Endometrial microvascular endothelial cells (primary cell): Measurements from ENCODE around the gene TSPAN15. TPM values are rescaled to one million over a fixed set of nuclear protein-coding genes. Genes with fewer than 3 reads are reported as not detected.

Experiments used
- in situ Hi-C: cut with HindIII; loops from 2 replicates; pipeline ENCODE4 v1.10.0; 2017; ENCODE audit warnings: low sequenced_read_pairs, low pct_unique_long_range_greater_than_20kb; ENCODE audit errors: inconsistent ontology term
- total RNA-seq: library from RNA; depleted of rRNA; stranded (reverse); fragments of >200 nt; gene quantifications from one replicate; pipeline ENCODE4 v1.2.3, GENCODE V29; 2015; ENCODE audit errors: inconsistent ontology term

Gene TSPAN15
- total RNA-seq, 1 donor from 2014 or later: 52.4 TPM

- in situ Hi-C loops: no loop called here
Observed at GRCh38 chr10:69504576-69505250, 53.4 kb downstream of the TSPAN15 start.

- in situ Hi-C loops: no loop called here
Observed at GRCh38 chr10:69505636-69506318, 54.5 kb downstream of the TSPAN15 start.

GRCh38 chr10:69506487-69506833 lies 55.2 kb downstream of the TSPAN15 start:
- in situ Hi-C loops: no loop called here

DNA sequence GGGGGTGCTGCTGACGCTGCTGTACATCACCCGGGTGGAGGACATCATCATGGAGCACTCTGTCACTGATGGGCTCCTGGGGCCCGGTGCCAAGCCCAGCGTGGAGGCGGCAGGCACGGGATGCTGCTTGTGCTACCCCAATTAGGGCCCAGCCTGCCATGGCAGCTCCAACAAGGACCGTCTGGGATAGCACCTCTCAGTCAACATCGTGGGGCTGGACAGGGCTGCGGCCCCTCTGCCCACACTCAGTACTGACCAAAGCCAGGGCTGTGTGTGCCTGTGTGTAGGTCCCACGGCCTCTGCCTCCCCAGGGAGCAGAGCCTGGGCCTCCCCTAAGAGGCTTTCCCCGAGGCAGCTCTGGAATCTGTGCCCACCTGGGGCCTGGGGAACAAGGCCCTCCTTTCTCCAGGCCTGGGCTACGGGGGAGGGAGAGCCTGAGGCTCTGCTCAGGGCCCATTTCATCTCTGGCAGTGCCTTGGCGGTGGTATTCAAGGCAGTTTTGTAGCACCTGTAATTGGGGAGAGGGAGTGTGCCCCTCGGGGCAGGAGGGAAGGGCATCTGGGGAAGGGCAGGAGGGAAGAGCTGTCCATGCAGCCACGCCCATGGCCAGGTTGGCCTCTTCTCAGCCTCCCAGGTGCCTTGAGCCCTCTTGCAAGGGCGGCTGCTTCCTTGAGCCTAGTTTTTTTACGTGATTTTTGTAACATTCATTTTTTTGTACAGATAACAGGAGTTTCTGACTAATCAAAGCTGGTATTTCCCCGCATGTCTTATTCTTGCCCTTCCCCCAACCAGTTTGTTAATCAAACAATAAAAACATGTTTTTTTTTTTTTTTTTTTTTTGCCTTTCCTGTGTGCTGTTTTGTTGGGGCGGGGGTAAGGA lies 55.8 kb downstream of the TSPAN15 start:
- in situ Hi-C loops: no loop called here

DNA sequence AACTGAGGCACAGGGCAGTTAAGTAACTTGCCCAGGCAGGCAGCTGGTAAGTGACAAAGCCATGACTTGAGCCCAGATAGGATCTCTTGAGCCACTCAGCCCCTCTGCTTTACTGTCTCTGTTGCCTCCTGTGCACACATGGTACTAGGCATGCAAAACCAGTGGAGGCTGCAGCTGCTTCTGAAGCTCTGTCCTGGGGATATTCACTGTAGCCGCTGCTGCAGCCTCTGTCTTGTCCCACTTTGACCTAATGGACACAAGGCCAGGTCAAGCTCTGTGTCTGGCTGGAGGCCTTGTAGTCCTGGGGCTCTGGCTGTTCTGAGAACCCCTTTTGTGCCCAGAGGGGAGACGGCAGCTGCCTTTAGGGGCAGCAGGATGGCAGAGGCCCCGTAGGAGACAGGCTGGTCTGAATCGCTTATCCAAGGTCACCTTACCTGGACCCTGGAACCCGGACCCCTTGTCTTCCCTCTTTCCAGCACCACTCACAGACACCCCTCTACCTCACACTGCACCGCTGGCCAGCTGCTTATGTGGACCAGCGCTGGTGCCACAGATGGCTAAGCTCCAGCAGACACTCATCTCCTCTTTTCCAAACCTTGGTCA lies 57.6 kb downstream of the TSPAN15 start:
- in situ Hi-C loops: no loop called here

- in situ Hi-C loops: no loop called here
Observed at GRCh38 chr10:69512901-69513300, 61.6 kb downstream of the TSPAN15 start.

DNA sequence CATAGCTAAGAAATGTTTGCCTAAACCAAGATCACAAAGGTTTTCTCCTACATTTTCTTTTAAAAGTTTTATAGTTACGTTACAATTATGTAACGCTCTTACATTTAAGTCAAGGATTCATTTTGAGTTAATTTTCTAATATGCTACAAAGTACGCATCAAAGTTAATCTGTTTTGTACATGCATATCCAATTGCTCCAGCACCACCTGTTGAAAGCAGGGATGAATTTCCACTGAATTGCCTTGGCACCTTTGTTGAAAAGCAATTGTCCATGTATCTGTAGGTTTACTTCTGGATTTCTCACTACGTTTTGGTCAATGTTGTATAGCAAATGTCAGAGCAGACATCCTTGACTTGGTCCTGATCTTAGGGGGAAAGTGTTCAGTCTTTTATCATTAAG lies 62.4 kb downstream of the TSPAN15 start:
- in situ Hi-C loops: no loop called here

DNA sequence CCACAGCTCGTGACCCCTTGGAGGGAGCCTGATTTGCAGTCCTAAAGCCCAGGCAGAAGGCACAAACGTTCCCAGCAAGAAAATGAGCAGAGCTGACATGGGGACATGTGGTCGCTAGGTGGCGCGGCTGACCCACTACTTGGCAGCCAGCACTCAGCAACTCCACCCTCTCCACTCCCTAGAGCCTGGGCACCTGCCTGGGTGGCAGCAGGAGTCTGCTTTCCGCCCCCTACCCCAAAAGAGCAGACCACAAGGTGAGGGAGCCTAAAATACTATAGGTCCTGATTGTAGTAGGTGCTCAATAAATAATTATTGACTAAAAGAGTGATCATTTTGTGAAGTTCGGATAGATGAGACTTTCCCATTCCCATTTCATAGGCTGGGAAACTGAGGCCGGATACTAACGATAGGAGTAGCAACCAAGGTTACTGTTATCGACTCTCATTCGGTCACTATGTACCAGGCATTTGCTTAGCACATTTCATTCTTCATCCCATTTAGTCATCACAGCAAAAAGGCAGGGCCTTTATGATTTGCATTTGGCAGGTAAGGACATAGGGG lies 64.5 kb downstream of the TSPAN15 start:
- in situ Hi-C loops: no loop called here

DNA sequence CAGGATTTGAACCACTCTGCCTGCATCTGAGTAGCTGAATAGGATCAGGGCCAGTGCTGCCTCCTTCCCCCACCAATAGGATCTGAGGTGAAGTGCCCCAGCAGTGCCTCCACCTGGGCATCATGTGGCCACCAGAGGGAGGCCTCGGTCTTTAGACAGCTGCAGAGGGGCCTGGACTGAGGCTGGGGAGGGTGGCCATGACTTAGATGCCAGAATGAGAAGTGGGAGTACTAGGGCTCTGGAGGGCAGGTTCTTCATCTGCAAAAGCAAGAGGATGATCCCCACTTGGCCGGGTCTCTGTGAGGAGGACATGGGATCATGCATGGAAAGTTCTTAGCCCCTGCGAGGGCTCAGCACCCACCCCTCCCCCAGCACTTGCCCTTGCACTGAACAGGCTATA lies 65.1 kb downstream of the TSPAN15 start:
- in situ Hi-C loops: no loop called here

DNA sequence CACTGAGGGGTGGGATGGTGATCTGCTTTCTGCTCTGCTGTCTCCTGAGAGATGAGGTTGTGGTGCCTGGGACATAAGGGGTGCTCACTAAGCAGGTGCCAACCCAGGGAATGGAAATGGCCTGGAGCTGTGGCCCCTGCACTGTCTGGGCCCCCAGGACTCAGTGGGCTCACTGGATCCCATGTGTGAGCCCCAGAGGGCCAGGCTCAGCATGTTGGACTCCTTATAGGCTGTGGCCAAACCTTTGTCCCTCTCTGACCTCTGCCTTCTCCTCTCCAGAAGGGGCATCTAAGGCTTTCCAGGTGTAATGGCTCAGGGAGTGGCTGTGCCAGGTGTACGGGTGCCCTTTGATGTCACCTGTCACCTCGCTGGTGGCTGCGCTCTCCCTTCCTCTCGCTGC lies 65.5 kb downstream of the TSPAN15 start:
- in situ Hi-C loops: no loop called here

DNA sequence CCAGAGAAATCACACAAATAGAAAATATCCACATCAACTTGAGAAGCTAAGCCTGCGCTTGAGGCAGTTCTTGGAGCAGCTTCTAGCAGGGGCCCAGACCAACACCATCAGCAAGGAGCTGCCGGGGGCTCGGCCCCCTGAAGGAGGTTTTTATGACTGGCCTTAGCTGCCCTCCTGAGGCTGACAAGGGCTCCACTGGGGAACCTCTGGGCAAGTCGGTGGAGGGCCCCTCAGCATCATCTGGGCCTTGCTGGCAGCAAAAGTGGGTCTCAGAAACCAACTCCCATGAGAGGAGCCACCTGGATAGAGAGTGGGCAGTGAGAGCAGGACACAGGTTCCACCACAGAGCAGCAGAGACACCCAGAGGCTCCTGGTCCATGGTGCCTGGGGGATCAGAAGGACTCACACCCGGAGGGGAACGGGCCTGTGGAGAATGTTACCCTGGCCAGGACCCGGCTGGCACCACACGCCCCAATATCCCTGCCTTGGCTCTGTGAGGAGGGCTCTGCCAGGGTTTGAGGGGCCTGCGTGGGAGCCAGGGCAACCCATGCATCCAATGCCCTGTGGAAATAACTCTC lies 66.1 kb downstream of the TSPAN15 start:
- in situ Hi-C loops: no loop called here

DNA sequence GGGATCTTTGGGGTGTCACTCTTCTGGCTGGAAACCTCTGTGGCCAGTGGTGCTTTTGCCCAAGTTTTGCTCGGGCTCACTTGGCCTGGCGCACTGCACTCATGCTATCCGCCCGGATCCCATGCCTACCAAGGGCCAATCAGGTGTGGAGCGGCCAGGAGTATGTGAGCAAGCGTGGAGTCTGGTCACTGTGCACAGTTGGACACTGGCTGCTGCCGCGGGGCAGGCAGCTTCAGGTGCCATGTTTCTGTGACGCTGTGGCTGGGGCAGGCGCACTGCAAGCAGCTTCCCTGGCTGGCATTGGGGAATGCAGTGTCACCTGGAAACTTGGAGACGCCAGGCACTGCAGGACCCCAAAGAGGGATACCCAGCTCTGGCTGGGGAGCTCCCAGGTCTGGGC lies 76.7 kb downstream of the TSPAN15 start:
- in situ Hi-C loops: loop anchor here (25.0 kb wide), 1 partner anchor 109 kb away; the partner anchor contains the start of gene FAM241B

DNA sequence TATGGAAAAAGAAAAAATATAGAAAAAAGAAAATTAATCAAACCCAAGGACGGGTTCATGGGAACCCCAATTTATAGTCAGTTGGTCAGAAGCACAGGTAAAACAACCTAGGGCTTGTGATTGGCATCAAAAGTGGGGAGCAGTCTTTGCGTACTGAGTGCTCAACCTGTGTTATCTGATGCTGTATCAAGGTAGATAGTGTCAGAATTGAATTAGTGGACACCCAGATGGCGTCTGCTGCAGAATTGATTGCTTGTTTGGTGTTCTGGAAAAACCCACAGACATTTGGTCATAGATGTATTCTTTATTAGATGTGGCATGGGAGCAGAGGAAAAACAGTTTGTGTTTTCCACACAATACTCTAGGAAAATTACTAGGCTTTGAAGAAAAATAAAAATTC lies 82.4 kb downstream of the TSPAN15 start:
- in situ Hi-C loops: loop anchor here (25.0 kb wide), 1 partner anchor 104 kb away; the partner anchor contains the start of gene FAM241B

- in situ Hi-C loops: loop anchor here (25.0 kb wide), 1 partner anchor 101 kb away; the partner anchor contains the start of gene FAM241B
Observed at GRCh38 chr10:69536521-69536920, 85.3 kb downstream of the TSPAN15 start.

GRCh38 chr10:69537449-69537848 lies 86.2 kb downstream of the TSPAN15 start:
- in situ Hi-C loops: loop anchor here (25.0 kb wide), 1 partner anchor 100 kb away; the partner anchor contains the start of gene FAM241B

GRCh38 chr10:69538461-69538860 lies 87.2 kb downstream of the TSPAN15 start:
- in situ Hi-C loops: loop anchor here (25.0 kb wide), 1 partner anchor 99 kb away; the partner anchor contains the start of gene FAM241B

DNA sequence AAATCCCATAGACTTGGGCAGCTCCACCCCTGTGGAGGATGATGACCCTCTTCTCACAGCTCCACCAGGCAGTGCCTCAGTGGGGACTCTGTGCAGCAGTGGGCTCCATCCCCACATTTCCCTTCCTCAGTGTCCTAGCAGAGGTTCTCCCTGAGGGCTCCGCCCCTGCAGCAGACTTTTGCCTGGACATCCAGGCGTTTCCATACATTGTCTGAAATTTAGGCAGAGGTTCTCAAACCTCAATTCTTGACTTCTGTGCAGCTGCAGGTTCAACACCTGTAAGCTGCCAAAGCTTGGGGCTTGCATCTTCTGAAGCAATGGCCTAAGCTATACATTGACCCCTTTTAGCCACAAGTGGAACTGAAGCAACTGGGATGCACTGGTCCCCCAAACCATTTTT lies 90.2 kb downstream of the TSPAN15 start:
- in situ Hi-C loops: loop anchor here (25.0 kb wide), 1 partner anchor 96 kb away; the partner anchor contains the start of gene FAM241B

DNA sequence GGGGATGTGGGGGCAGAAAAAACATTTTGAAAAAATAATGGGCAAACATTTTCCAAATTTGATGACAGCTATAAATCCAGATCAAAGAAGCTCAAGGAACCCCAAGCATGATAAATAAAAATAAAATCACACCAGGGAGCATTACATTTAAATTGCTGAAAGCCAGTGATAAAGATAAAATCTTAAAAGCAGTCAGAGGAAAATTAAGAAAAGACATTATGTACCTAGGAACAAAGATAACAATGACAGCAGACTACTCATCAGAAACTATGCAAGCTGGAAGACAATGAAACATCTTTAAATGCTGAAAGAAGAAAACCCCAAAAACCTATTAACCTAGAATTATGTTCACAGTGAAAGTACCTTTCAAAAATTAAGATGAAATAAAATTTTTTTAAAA lies 98.7 kb downstream of the TSPAN15 start:
- in situ Hi-C loops: loop anchor here (25.0 kb wide), 1 partner anchor 87 kb away; the partner anchor contains the start of gene FAM241B
